IgD-negative memory B cell (primary cell): ENCODE measurements around the gene SCAMP5. TPM values are rescaled to one million over a fixed set of nuclear protein-coding genes. Genes with fewer than 3 reads are reported as not detected.

Experiments used
- H3K27ac Mint-ChIP-seq, 3 donors: one replicate each; pipeline ENCODE4 v1.8.0; 2020 to 2022; ENCODE audit warnings: mild to moderate bottlenecking in 3 of 3, mixed read lengths in 3 of 3, moderate library complexity in 1 of 3
- H3K27me3 Mint-ChIP-seq: one replicate; pipeline ENCODE4 v1.8.0; 2021; ENCODE audit warnings: mixed read lengths
- H3K36me3 Mint-ChIP-seq: one replicate; pipeline ENCODE4 v1.8.0; 2020; ENCODE audit warnings: mild to moderate bottlenecking, mixed read lengths
- H3K4me1 Mint-ChIP-seq, 3 donors: one replicate each; pipeline ENCODE4 v1.8.0; 2020 to 2022; ENCODE audit warnings: mixed read lengths in 3 of 3, mild to moderate bottlenecking in 1 of 3
- H3K4me3 Mint-ChIP-seq, 4 donors: one replicate each; pipeline ENCODE4 v1.8.0; 2020 to 2022; ENCODE audit warnings: mild to moderate bottlenecking in 4 of 4, mixed read lengths in 4 of 4, moderate library complexity in 3 of 4
- H3K9me3 Mint-ChIP-seq, 3 donors: one replicate each; pipeline ENCODE4 v1.8.0; 2020 to 2021; ENCODE audit warnings: mixed read lengths in 3 of 3, mild to moderate bottlenecking in 1 of 3
- polyA plus RNA-seq: library from polyadenylated mRNA; unstranded; fragments of 300-500 nt; fragmentation: Illumina TruSeq; gene quantifications from one replicate; pipeline ENCODE4 v1.2.3, GENCODE V29; 2021

SCAMP5 gene
- polyA plus RNA-seq, 1 donor from 2014 or later, result 0.24 TPM

- peaks cover 4% of the 10 kb centered on the region for H3K36me3 Mint-ChIP-seq
- H3K9me3 Mint-ChIP-seq, result peaks cover 3 to 11% (median 3%) of the 10 kb centered on the region in 3 donors
- peak overlapping the region in 2 of 4 donors; percentile 17 to 22 for H3K4me3 Mint-ChIP-seq
- peak overlapping the region in 2 of 3 donors; percentile 71 to 93 for H3K27ac Mint-ChIP-seq
- H3K4me1 Mint-ChIP-seq, result peaks cover 33 to 47% (median 37%) of the 10 kb centered on the region in 3 donors
- H3K27me3 Mint-ChIP-seq, result no peaks in the 10 kb centered on the region
Measured at GRCh38 chr15:75070674-75071073, 75.3 kb downstream of the SCAMP5 start.

Other genes with a start within 250 kb of the SCAMP5 start
- not detected for gene CYP1A2, start 246.7 kb upstream of the SCAMP5 start, polyA plus RNA-seq
- 214 TPM for gene CSK, start 213.5 kb upstream of the SCAMP5 start, polyA plus RNA-seq
- not detected for gene LMAN1L, start 182.7 kb upstream of the SCAMP5 start, polyA plus RNA-seq
- gene CPLX3, start 168.9 kb upstream of the SCAMP5 start, polyA plus RNA-seq, result not detected
- 25.2 TPM for gene ULK3, start 152.4 kb upstream of the SCAMP5 start, polyA plus RNA-seq
- 157 TPM for gene SCAMP2, start 122.2 kb upstream of the SCAMP5 start, polyA plus RNA-seq
- gene MPI, start 105.5 kb upstream of the SCAMP5 start, polyA plus RNA-seq, result 43.0 TPM
- gene FAM219B, start 88.7 kb upstream of the SCAMP5 start, polyA plus RNA-seq, result 42.7 TPM
- gene COX5A, start 57.5 kb upstream of the SCAMP5 start, polyA plus RNA-seq, result 325 TPM
- gene RPP25, start 38.8 kb upstream of the SCAMP5 start, polyA plus RNA-seq, result 4.9 TPM
- 12.6 TPM for gene PPCDC, start 28.0 kb downstream of the SCAMP5 start, polyA plus RNA-seq
- 6.3 TPM for gene C15orf39, start 206.3 kb downstream of the SCAMP5 start, polyA plus RNA-seq